GM18867 (cell line): ENCODE data around the gene SIVA1.

Experiments used
- ATAC-seq: cut with Tn5 transposase; IDR thresholded peaks from one replicate; pipeline ENCODE4 v1.9.1; 2021; ENCODE audit warnings: mild to moderate bottlenecking, moderate library complexity; ENCODE audit not compliant: unreplicated experiment

The SIVA1 gene

GRCh38 chr14:104805941-104806624, 53.1 kb downstream of the SIVA1 start:
- no peak for ATAC-seq

- ATAC-seq: no peak
Measured at GRCh38 chr14:104806625-104807465, 53.9 kb downstream of the SIVA1 start.

- ATAC-seq: no peak
Measured at GRCh38 chr14:104808456-104808855, 55.5 kb downstream of the SIVA1 start.
